ENCODE data around the gene KDM4F.

DNA sequence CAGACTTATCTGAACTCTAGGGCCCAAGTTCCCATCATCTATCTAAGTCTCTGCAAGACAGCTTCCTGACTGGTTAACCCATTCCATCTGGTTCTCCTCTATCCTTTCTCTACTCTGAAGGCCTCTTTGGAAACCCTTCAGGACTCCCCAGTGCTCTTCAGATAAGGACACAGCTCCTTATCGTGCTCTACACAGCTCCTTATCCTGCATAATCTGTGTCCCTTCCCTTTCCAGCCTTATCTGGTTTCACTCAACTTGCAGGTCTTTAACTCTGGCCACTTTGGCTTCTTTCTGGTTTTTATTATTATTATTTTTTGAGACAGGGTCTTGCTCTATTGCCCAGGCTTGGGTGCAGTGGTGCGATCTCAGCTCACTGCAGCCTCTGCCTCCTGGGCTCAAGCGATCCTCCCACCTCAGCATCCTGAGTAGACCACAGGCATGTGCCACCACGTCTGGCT, 51.0 kb downstream of the KDM4F start:
- TF ChIP-seq POLR2AphosphoS5 (IDR thresholded peaks at IDR 0.05; ENCODE audit: insufficient read depth in 1 of 2, low read depth in 1 of 2) (no peak), POLR2A (IDR thresholded peaks at IDR 0.05) (no peak)
- TF ChIP-seq, protein P1, sequence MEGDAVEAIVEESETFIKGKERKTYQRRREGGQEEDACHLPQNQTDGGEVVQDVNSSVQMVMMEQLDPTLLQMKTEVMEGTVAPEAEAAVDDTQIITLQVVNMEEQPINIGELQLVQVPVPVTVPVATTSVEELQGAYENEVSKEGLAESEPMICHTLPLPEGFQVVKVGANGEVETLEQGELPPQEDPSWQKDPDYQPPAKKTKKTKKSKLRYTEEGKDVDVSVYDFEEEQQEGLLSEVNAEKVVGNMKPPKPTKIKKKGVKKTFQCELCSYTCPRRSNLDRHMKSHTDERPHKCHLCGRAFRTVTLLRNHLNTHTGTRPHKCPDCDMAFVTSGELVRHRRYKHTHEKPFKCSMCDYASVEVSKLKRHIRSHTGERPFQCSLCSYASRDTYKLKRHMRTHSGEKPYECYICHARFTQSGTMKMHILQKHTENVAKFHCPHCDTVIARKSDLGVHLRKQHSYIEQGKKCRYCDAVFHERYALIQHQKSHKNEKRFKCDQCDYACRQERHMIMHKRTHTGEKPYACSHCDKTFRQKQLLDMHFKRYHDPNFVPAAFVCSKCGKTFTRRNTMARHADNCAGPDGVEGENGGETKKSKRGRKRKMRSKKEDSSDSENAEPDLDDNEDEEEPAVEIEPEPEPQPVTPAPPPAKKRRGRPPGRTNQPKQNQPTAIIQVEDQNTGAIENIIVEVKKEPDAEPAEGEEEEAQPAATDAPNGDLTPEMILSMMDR (IDR thresholded peaks at IDR 0.05), result no peak
